WTC11 (cell line): ENCODE data around the gene ATP8B3.

Experiments
- EMX1 ChIP-seq: fragments of 250-450 bp; sonication (Bioruptor Pico); IDR thresholded peaks from 2 replicates; pipeline ENCODE4 v1.8.0; 2021; ENCODE audit warnings: mild to moderate bottlenecking
- ESRRA ChIP-seq: sonication (generic); formaldehyde crosslinking; IDR thresholded peaks from 2 replicates; pipeline ENCODE4 v1.8.1; 2022; ENCODE audit warnings: mild to moderate bottlenecking, missing genetic modification reagents, borderline replicate concordance
- PRRX2 ChIP-seq: fragments of 250-450 bp; sonication (Bioruptor Pico); IDR thresholded peaks from 2 replicates; pipeline ENCODE4 v1.8.0; 2021; ENCODE audit warnings: mild to moderate bottlenecking

DNA sequence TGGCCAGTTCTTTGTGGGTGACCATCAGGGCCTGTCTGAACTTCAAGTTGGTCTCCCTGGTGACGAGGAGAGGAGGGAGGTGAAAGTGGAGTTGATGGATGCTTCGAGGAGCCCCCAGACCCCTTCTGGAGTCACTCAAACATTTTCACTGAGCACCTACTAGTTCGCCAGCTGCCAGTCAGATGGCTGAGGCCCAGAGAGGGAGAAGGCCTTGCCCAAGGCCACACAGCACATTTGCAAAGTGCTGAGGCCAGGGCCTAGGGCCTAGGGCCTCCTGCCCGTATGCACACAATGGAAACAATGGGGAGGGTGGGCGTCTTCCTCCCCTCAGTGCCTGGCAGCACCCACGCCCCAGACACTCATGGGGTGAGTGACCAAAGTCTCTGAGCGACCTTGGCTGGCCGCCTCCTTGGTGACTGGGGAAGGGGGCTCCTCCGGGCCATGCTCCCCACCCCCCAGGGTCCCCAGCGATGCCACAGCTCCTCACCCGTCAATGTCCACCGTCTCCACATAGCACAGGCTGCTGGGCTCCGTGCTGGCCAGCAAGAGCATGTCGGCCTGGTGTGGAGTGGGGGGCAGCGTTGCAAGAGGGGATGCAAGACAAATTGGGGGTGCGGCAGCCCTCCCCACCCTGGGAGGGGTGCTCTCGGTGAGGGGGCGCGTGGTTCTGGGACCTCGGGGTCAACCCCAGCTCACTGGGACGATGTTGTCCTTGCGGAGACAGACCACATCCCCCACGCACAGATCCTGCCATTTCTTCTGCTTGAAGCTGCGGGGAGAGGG is 6.5 kb downstream of the ATP8B3 start:
- TF ChIP-seq EMX1 (no peak), ESRRA (CRISPR knock-in tag) (no peak), PRRX2 (CRISPR knock-in tag) (no peak)
